Activated naive CD4-positive, alpha-beta T cell treated with anti-CD3 and anti-CD28 coated beads, Interleukin-2, amount 50 U/mL, for 16 hours (primary cell): Measurements from ENCODE around the gene KDM5A.

Experiments
- DNase-seq: peaks from one replicate; pipeline ENCODE4 v3.0.0-alpha.2; 2020

Gene KDM5A

DNA sequence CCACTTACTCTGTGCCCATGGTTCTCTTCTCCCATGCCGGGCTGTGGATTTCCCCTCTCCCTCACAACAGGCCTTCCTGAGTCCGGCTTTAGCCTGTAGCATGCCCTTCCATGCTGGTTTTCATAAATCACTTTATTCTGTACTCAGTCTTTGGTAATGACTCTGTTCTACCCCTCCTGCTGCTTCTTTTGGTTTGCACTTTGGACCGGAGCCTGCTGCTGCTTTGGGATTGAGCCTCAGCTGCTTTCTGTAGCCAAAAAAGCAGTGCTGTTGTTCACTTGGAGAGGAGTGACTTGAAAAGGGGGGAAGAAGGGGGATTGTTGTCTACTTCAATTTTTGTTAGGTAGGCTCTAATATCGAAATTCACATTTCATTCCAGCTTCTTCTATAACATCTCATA is 118.0 kb downstream of the KDM5A start:
- no peak for DNase-seq

DNA sequence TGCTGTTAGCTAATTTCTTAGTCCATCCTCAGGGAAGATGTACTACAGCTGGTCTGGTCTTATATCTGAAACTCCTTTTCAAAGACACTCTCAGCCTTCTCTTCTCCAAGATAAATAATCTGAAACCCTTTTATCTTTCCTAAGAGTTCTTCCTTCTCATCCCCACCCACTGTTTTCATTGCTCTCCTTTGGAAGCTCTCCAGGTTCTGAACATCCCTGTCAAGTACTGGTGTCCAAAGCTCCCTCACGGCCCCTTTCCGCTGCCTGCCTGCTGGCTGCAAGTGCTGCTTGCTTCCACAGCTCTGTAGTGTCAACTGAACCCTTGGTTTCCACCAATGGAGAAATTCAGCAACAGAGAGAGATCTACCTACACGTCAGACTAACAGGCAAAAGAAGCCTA is 119.9 kb downstream of the KDM5A start:
- DNase-seq, result no peak

DNA sequence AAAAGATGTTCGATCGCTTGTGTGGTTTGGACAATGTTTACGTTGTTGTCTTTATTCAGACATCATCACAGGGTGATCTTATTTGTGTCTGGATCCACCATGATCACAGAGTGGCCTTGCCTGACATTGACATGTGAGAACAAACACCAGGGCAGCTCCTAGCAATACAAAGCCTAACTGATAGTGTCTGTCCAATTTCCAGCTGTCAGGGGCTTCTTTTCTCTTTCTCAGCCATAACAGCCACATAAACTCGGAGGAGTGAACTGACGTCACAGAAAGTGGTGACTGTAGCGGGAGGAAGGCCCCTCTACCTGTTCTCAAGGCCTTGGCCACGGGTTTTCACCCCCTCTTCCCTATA is 120.7 kb downstream of the KDM5A start:
- DNase-seq, result no peak

DNA sequence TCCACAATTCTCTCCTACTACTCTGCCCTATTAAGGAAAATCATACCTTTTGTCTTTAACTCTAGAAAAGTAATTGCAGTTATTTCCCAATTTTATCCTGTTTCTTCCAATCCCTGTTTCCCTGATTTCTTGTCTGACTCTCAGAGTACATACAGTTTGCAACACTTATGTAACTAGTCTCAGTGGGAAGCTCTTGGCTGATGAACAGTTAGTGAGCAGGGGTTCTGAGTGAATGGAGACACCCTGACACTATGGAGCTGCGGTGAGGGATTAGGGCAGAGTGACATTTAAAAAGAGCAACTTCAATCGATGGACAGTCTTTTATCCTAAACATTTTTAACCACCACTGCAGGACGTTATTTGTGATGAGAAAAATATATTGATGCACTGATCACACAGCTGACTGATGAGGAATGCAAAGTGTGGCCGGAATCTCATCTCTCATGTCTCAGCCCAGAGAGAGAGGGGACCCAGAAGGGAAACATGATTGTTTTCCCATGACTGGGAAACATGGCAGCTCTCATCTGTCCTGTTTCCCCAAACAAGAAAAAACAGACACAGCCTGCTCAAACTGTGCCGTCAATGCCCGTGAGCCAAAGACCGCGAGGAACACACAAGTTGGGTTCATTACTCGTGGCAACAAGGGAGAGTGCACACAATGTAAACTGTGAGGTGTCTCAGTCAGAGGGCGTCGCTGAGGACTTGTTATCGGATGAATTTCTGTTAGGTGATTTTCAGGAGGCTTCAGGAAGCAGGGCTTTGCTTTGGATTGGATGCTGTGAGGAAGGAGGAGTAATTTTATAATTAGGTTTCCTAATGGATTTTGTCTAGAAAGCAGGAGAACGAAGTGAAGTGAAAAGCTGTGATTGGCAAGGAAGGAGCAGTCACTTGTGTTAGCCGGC is 121.3 kb downstream of the KDM5A start:
- no peak for DNase-seq

DNA sequence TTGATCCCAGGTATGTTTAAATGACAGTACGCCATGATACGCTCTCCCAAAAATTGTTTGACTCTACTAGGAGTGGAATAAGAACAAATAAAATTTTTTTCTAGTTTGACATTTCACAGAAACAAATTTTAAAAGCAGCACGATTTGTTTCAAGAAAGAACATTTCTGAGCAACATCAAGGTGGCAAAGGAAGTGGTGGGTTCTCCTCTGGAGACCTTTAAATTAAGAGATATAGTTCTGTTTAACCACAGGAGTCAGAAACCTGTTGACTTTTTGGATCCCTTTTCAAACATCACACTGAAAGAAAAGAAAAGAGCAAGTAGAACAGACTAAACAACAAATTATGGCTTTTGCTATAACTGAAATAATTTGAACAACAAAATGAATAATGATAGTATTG is 124.0 kb downstream of the KDM5A start:
- DNase-seq, result no peak

DNA sequence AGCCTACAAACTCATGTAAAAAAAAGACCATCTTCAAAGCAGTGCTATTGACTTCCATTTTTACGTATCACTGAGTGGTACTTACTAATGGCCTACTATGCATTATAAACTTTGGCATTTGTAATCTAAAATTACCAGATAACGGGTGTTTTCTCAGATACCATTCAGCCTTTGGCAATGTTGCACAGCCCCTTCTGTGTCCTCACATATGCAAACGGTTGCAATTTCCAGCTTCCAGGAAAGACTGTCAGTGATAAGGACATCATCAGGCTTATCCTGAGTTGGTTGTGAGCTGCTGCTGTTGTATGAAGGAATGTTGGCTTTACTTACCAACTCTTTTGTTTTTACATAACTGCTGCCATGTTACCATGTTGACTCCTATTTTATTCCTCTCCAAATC is 124.9 kb downstream of the KDM5A start:
- no peak for DNase-seq

DNA sequence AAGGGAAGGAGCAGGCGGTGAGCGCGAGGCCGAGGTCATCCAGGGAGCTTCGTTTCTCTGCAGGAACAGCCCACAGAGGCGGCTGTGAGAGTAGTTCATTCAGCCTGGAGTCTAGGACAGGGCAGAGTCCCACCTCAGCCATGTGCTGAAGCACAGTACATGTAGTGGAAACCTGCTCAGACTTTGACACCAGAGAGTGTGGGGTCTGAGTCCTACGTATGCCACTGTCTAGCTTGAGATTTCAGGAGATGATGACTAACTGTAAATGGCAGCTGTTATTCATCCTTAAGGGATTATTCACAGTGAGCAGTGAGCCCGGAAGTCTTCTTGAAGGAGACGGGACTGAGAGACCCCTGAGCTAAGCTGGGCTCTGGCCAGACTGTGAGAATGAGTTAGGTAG is 125.5 kb downstream of the KDM5A start:
- no peak for DNase-seq

DNA sequence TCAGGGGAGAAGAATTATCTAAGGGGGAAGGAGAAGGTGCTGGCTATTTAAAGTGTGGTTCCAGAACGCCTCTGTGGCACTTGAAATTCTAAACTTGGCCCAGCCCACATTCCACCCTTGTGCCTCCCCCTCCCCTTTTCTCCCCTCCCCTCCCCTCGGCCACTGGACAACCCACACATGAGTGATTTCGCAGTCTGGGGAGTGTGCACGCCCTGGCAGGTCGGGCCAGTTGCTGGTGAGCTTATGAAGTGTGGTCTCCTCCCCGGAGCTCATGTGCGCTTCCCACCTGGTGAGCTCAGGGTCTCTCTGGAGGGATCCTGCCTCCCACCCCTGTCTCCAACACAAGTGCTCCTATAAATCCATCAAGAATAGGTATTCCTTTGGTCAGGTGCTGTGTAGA is 126.3 kb downstream of the KDM5A start, which contains the start of gene SLC6A13:
SLC6A13 (minus strand) TSS at position 20 of the 400 bp plus-strand sequence. CDS start 2,784 bp downstream, outside the sequence.
- no peak for DNase-seq

DNA sequence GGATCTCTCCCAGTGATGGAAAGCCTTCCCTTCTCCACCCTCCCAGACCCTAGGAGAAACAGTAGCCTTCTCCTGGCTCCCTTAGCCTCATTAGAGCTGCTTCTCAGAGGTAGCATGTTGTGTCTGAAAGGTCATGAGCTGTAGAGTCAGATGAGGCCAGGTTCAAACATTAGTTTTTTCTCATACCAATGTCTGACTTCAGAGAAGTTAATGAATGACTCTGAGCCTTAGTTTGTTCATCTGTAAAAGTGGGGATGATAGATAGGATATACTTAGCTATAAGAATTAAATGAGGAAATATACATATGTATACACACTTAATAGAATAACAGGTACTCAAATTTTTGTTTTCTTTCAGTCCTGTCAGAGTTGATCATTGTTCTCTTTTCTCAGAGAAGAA is 127.0 kb downstream of the KDM5A start:
- no peak for DNase-seq

DNA sequence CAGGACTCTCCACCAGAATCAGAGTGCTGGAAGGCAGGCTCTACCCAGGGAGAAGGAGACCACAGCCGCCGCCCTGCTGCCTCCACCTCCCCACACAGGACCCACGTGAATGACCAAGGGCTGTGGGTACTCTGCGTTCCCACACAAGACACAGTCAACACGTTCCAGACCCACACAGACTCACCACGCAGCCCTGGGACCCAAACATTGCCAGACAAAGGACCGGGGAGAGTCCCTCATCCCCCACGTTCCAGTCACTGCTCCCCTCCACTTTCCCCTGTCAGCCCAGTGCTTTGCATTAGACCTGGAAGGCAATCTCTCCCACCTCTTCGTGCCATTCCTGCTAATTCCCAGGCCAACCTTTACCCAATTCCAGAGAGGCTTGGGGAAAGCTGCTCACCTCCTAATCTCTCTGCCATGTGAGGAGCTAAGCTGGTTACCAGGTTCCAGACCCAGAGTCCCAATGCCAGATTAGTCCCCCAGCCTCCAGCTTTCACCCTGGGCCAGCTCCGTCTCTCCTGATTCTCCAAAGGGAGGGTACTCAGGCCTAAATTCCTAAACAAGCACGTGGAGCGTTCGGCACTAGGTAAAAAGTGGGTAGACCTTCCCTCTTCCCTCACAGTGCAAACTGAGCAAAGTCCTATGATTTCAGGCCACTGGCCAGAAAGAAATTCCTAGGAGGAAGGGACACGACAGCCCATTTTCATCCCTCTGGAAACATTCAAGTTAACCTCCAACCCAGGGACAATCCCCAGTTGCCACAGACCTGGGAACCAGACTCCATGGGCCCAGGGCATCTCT is 131.4 kb downstream of the KDM5A start:
- no peak for DNase-seq

DNA sequence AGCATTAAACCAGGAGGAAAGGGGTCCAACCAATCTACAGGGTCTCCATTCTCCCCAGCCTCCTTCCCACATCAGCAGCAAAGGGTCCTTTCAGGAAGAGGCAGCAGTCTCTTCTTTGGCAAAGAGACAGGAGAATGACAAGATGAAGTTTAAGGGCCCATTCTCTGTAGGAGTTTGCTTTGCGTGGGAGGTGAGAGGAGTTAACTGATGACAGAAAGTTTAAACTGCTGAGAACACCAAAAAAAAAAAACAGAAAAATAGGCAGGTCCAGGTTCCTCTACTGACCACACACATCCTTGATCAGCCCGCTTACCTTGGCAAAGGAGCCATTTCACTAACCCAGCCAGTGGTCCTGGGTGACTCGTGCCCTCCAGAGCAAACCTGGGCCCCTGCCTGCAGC is 132.2 kb downstream of the KDM5A start:
- no peak for DNase-seq

DNA sequence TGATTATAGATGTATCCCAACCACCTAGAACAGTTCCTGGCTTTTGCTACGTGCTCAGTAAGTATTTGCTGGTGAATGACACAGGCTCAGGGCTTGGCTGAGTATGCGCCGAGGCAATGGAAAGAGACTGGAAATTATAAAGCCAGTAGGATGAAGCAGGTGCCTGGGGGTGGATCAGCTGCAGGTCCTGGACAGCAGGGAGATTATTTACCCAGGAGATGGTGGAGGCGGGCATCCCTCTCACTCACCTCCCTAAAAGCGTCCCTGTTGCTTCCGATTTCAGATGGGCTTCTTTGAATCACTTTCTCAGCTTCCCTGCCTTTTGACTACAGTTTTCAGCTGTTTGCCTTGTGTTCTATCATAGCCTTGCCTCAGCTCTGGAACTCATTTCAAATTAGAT is 132.9 kb downstream of the KDM5A start:
- no peak for DNase-seq

DNA sequence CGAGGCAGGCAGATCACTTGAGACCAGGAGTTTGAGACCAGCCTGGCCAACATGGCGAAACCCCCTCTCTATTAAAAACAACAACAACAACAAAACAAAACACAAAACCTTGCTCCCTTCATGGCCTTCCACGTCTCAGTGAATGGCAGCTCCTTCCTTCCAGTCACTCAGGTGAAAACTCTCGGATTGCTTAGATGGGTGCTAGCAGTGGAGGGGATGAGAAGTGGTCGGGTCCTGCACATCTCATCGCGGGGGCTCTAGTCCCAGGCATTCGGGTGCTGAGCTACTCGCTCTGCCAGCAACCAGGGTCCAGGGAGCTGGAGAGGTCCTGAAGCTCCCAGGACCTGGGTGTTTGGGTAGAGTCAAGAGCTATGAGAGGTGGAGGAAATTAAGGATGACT is 134.2 kb downstream of the KDM5A start:
- DNase-seq, result no peak

DNA sequence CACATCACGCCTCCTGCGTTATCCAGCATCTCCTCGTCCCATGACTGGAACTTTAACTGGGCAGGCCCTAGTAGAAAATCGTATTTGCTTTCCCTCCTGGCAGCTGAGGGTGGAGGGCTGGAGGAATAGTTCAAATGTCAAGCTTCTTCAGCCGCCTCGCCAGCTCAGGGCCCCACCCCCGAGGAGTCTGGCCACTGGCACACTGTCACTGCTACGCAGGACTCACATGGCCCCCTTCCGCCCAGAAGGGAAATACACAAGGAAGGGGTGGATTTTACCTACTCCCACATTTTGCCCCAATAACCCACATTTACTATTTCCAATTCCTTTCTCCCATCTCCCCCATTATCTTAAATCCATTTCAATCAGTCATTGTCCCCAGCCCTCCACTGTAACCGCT is 135.1 kb downstream of the KDM5A start:
- DNase-seq, result no peak

DNA sequence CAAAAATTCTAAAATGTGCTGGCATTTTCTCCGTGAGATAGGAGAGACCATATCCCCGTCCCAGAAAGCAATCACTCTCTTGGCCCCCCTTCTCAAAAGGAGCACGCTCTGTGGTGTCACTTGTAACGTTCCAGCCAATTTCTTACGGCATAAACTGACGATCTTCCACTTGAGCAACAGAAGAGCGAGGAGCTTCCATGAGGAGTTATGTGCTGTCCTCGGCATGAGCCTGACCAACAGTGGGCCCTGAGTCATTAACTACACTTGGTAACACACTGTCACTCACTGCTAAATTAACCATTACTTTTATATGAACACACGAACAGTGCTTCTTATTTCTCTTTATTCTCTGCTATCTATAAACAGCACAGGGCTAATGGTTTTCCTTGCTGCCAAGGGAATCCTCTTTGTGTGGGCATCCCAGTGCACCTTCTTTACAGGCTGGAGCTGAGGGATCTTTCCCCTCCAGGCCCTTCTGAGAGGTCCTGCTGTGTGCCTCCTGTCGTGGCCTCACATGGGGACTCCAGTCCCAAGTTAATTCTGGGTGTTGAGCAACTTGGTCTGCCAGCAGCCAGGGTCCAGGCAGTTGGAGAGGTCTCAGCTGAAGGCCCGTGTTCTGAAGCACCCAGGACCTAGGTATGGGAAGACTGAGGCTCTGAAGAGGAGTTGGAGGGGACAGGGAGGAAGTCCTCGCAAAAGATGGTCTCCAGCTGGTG is 135.8 kb downstream of the KDM5A start:
- no peak for DNase-seq

DNA sequence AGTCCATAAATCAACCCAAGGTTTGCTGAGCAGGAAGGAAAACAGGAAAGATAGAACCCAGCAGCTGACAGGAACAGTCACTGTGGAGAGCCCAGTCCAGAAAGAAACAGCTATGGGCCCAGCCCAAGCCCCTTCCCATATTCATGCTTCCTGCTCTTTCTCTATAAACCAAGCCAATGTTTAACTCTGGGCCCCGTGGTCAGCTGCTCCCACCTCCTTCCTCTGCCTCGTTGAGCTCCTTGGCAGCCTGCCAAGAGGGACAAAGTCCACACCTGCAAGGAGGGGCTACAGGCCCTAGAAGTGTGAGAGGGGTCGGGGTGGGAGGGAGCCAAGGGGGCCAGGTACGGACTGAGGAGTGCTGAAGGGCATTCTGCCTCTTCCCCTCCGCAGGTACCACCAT is 136.5 kb downstream of the KDM5A start:
- DNase-seq, result no peak

DNA sequence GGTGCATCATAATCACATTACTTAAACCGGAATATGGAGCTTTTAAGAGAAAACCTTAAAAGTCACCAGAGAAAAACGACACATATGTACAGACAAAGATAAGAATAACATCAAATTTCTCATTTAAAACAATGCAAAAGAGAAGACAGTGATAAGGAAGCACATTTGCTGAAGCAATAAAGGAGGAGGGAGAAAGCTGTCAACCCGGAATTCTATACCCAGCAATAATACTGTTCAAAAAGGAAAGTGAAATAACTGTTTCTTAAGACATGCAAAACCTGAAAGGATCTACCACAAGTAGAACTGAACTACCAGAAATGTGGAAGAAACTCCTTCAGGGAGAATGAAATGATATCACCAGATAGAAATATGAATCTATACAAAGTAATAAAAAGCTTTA is 141.8 kb downstream of the KDM5A start:
- no peak for DNase-seq

DNA sequence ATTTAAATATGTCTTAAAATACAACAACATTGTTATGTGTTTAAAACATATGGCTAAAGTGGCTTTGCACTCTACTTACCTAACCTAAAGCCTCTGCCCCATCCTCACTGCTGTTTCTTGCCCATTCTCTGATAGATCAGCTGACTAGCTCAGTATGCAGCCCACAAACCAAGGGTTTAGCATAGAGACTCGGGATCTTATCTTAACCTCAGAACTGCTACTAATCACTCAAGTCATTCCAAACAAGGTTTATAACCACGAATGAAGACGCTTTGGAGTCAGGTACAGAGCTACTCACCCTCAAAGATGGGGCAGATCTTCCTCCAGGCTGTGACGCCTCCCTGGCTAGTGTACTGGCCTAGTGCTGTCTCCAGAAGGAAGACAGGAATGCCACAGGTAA is 145.7 kb downstream of the KDM5A start:
- no peak for DNase-seq

DNA sequence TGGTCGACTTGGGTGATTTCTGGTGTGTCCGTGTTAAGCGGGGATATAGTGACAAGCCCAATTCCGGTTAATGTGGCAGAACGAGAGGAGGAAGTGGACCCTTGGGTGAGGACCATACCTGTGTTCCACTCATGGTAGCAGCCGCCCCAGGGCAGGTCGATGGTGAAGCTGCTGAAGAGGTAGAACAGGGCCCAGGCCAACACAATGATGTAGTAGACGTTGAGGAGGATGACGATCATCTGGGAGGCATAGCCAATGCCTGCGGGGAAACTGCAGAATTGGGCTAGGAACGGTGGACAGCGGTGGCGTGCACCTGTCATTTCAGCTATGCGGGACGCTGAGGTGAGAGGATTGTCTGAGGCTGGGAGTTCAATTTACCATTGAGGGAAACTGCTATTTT is 146.6 kb downstream of the KDM5A start:
- DNase-seq, result no peak

DNA sequence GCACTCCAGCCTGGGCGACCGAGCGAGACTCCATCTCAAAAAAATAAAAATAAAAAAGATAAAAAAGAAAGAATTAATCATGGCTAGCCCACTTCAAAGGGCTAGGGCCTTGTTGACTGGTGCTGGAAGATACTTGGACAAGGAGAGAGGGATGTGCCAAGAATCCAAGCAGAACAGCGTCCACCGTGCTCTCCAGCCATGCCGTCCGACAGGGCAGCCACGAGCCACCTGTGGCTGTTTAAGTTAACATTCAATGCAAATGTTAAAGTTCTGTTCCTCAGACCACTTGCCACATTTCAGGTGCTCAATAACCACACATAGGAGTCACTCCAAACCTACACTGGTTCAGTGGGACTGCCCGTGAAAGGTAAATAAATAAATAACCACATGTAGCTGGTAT is 147.9 kb downstream of the KDM5A start:
- DNase-seq, result no peak

DNA sequence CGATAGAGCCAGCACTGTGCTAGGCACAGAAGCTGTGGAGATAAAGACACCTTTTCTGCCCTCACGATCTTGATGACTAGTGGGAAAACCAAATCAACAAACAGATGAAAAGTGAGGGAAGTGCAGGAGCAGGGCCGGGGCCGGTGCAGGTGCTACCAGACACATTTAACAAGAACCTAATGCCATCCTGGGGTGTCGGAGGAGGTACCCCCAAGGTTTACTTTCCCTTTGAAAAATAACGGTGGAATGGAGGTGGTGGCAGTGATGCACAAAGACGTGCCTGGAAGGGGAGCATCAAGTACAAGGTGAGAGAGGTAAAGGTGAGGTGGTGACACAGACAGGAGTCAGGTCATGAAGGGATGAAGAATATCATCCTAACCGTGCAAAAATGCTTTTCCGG is 148.6 kb downstream of the KDM5A start:
- DNase-seq, result no peak

DNA sequence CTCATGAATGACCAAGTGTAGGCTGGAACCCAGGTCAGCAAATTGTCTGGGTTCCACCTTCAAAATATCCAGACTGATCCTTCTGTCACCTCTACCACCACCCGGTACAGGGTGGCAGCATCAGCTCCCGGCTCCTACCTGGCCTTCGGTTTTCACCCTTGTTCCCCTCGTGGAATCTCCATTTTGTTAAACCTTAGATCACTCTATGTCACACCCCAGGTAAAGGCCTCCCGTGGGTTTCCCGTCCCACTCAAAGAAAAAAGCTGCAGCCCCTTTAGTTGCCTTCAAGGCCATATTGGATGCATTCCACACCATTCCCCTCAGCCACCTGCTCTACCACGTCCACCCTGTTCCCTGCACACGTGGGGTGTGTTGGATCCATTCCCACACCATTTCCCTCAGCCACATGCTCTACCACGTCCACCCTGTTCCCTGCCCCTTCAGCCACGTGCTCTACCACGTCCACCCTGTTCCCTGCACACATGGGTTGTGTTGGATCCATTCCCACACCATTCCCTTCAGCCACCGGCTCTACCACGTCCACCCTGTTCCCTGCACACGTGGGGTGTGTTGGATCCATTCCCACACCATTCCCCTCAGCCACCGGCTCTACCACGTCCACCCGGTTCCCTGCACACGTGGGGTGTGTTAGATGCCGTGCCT is 150.3 kb downstream of the KDM5A start:
- DNase-seq, result no peak

DNA sequence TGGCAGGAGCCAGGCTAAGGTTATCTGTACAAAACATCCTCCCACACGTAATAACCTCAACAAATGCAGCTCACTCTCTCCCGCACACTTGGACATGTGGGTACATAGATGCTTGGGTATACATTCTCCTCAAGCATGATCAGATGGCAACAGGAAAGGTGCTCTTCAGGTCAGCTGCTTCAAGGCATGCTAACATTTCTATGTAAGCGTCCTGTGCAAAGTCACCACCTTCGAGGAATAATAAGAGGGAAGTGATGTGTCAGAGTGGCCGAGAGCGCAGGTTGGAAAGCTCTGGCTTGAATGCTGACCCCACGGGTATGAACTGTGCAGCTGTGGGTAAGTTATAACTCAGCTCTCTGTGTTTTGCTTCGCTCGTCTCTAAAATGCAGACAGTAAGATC is 151.0 kb downstream of the KDM5A start:
- no peak for DNase-seq
